GM21717 (cell line): ENCODE data around the gene AKT1.

ENCODE experiments used
- ATAC-seq: cut with Tn5 transposase; IDR thresholded peaks from one replicate; pipeline ENCODE4 v1.9.1; 2021; ENCODE audit warnings: mild to moderate bottlenecking, moderate library complexity; ENCODE audit not compliant: unreplicated experiment

Gene AKT1

GRCh38 chr14:104725772-104726548, 69.6 kb downstream of the AKT1 start:
- ATAC-seq: no peak

DNA sequence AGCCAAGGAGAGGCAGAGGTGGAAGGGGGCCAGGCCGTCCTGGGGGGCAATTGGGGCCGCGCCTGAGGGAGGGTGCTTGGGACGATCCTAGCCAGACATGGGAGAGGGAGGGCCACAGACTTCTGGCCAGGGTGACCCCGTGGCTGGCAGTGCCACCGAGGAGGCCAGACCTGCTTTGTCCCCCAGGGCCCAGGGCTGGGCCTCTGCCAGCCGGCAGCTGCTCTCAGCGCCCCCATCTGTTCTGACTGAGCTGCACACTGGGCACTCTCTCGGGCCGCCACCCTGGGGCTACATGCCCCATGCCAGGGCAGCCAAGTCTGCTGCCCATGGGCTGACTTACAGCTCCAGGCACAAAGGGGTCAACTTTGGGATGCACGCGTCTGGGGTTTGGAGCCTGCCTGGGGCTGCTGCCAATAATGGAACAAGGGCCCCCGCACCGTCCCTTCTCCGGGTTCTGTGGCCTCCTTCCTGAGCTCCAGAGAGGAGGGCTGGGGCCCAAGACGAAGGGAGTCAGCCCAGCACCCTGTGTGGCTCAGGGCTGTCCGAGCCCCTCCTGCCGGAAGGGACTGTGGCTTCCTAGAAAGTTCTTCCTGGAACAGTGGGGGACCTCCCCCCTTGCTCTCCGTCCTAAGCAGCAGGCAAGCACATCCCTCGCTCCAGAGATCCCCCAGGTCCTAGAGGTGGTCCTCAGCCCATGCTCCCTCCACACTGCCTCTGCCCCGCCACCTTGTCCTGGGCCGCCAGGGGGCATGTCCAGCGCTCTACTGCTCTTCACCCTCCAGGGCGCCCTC, 70.4 kb downstream of the AKT1 start:
- no peak for ATAC-seq

GRCh38 chr14:104724407-104724980, 71.1 kb downstream of the AKT1 start:
- ATAC-seq: no peak

GRCh38 chr14:104723651-104724406, 71.7 kb downstream of the AKT1 start, which contains the start of gene ADSS1:
Gene ADSS1 (plus strand): TSS chr14:104724229. CDS start chr14:104724271, 42 bp downstream.
- ATAC-seq: no peak

- ATAC-seq: no peak
These were observed 72.5 kb downstream of the AKT1 start for GRCh38 chr14:104722938-104723650.

- ATAC-seq: no peak
These were observed 73.8 kb downstream of the AKT1 start for GRCh38 chr14:104721505-104722431.
